ENCODE data around the gene ACKR1.

DNA sequence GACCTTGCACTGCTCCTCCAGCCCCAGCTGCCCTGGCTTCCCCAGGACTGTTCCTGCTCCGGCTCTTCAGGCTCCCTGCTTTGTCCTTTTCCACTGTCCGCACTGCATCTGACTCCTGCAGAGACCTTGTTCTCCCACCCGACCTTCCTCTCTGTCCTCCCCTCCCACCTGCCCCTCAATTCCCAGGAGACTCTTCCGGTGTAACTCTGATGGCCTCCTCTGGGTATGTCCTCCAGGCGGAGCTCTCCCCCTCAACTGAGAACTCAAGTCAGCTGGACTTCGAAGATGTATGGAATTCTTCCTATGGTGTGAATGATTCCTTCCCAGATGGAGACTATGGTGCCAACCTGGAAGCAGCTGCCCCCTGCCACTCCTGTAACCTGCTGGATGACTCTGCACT, 550 bp downstream of the ACKR1 start:
- TF ChIP-seq CTCF (IDR thresholded peaks at IDR 0.05; ENCODE audit: insufficient read depth, low read length) (no peak), POLR2AphosphoS5 (IDR thresholded peaks at IDR 0.05; ENCODE audit: low read depth) (no peak)
